ENCODE data around the gene SYNE3. TPM values are rescaled to one million over a fixed set of nuclear protein-coding genes. Genes with fewer than 3 reads are reported as not detected.

Gene SYNE3
- 10 to 100 TPM in 1 of 2 donors, 1 to 10 TPM in 1; 8.2 to 13.2 TPM for total RNA-seq

DNA sequence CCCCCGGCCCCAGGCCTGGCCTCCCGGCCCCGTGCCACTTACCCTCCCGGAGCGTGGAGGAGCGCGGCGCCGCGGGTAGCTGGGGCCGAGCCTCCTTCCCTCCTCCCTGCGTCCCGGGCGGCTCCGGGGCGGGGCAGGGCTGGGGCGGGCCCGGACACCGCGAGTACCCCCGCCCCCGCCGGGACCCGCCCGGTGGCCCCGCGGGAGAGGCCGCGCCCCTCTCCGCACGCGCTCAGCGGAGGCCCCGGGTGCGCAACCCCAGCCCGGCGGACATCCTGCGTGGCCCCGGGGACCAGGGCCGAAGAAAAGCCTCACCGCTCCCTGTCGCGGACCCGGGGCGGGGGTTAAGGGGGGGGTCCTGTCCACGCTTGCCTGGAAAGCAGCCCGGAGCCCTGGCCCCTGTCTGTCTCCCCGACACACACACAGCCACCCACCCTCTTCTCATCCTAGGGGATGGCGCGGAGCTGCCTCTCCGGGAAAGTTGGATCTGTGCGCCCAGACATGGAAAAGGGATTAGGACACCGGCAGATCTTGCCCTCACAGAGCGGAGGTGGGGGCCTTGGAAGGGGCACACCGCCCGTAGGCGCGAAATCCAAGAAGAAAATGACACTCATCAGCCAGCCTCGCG lies at the start of gene SYNE3:
TSS of gene SYNE3 (minus strand) at position 97 of the 628 bp plus-strand sequence. CDS start 40,829 bp downstream, outside the sequence.
- Histone ChIP-seq H3K4me3 (peak within 1 kb of the TSS; percentile 76 to 80), H3K27me3 (no peaks in the 10 kb centered on the region), H3K9me3 (no peaks in the 10 kb centered on the region), H3K27ac (peak within 1 kb of the TSS; percentile 88 to 97), H3K4me1 (peaks cover 0 to 64% of the 10 kb centered on the region in 2 donors), H3K36me3 (no peaks in the 10 kb centered on the region)
- no peak for DNase-seq (ENCODE audit: low spot score)
- TF ChIP-seq, protein P1, sequence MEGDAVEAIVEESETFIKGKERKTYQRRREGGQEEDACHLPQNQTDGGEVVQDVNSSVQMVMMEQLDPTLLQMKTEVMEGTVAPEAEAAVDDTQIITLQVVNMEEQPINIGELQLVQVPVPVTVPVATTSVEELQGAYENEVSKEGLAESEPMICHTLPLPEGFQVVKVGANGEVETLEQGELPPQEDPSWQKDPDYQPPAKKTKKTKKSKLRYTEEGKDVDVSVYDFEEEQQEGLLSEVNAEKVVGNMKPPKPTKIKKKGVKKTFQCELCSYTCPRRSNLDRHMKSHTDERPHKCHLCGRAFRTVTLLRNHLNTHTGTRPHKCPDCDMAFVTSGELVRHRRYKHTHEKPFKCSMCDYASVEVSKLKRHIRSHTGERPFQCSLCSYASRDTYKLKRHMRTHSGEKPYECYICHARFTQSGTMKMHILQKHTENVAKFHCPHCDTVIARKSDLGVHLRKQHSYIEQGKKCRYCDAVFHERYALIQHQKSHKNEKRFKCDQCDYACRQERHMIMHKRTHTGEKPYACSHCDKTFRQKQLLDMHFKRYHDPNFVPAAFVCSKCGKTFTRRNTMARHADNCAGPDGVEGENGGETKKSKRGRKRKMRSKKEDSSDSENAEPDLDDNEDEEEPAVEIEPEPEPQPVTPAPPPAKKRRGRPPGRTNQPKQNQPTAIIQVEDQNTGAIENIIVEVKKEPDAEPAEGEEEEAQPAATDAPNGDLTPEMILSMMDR (IDR thresholded peaks at IDR 0.05), result no peak

GRCh38 chr14:95564060-95564459 lies 47.6 kb upstream of the SYNE3 start:
- no peaks in the 10 kb centered on the region for H3K4me1 ChIP-seq
- H3K9me3 ChIP-seq, result no peaks in the 10 kb centered on the region
- no peak for DNase-seq (ENCODE audit: low spot score)
- TF ChIP-seq, protein P1 (IDR thresholded peaks at IDR 0.05), result no peak
- H3K36me3 ChIP-seq, result no peaks in the 10 kb centered on the region
- H3K4me3 ChIP-seq, result no peak overlapping the region
- no peaks in the 10 kb centered on the region for H3K27me3 ChIP-seq
- no peak overlapping the region for H3K27ac ChIP-seq

DNA sequence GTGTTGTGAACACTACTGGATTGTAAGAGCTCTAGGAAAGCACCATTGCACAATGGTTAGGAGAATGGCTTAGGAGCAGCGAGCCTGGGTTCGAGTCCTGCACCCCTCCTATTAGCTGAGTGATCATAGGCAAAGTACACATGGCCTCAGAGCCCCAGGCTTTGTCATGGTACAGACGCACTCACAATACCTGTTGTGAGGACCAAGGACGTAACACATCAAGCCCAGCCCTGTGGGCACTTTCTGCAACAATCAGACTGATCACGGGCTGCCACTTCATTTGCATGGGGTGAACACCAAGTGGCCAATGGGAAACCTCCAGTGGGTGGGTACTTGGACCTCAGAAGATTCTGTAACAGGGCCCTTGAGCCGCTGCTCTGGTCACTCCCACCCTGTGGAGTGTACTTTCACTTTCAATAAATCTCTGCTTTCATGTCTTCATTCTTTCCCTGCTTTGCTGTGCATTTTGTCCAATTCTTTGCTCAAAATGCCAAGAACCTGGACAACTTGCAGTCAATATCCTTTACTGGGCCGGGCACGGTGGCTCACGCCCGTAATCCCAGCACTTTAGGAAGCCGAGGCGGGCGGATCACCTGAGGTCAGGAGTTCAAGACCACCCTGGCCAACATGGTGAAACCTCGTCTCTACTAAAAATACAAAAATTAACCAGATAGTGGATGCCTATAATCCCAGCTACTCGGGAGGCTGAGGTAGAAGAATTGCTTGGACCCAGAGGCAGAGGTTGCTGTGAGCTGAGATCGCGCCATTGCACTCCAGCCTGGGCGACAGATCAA lies 46.6 kb upstream of the SYNE3 start:
- Histone ChIP-seq H3K4me1 (no peaks in the 10 kb centered on the region), H3K27me3 (no peaks in the 10 kb centered on the region), H3K36me3 (no peaks in the 10 kb centered on the region), H3K27ac (no peak overlapping the region), H3K4me3 (no peak overlapping the region), H3K9me3 (no peaks in the 10 kb centered on the region)
- TF ChIP-seq, protein P1 (IDR thresholded peaks at IDR 0.05), result no peak
- no peak for DNase-seq (ENCODE audit: low spot score)

DNA sequence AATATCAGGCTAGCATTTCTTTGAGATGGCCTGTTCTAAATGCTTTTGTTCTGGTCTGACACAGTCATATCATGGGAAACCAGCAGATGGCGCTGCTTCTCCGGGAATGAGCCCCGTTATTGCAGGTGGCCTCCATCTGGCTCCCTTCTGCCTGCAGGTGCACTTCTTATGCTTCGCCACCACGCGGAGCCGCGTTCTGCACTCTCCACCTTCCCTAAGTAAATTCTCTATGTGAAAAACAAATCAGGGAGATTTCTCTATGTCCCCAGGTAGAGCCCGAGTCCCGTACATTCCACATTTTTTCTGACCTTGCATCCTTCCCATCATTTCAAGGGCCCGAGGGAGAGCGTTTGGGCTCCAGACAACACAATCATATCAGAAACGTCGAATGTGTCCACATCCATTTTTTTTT lies 44.6 kb upstream of the SYNE3 start:
- Histone ChIP-seq H3K4me1 (no peaks in the 10 kb centered on the region), H3K36me3 (no peaks in the 10 kb centered on the region), H3K4me3 (no peak overlapping the region), H3K9me3 (no peaks in the 10 kb centered on the region), H3K27ac (no peak overlapping the region), H3K27me3 (no peaks in the 10 kb centered on the region)
- TF ChIP-seq, protein P1 (IDR thresholded peaks at IDR 0.05), result peak; percentile 81 to 94
- peak; percentile 86 for DNase-seq (ENCODE audit: low spot score)

DNA sequence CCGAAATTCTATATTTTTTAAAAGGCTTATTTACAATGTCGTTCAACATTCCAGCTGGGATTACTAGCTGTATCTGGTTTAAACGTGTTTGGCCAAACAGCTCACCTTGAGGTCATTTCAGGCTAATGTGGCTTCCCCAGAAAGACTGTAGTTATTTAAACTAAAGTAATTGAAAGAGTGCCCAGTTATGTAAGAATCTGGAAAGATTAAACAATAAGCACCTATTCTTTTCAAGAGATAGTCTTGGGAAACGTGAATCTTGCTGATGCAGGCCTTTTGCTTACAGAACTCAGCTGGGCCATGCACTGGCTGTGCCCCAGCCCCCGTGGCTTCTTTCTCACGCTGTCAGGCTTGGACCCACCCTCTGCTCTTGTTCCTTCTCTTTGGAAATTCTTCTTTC lies 42.8 kb upstream of the SYNE3 start:
- no peaks in the 10 kb centered on the region for H3K27me3 ChIP-seq
- no peaks in the 10 kb centered on the region for H3K9me3 ChIP-seq
- no peaks in the 10 kb centered on the region for H3K4me1 ChIP-seq

More for the DNA sequence above, 42.8 kb upstream of the SYNE3 start:
- no peak overlapping the region for H3K4me3 ChIP-seq
- no peak for DNase-seq (ENCODE audit: low spot score)
- TF ChIP-seq, protein P1 (IDR thresholded peaks at IDR 0.05), result no peak
- H3K36me3 ChIP-seq, result no peaks in the 10 kb centered on the region
- H3K27ac ChIP-seq, result no peak overlapping the region

Measured in right atrium auricular region (tissue), 2 donors.